Testis (tissue), 3 donors: Measurements from ENCODE around the gene FAM161B. TPM values are rescaled to one million over a fixed set of nuclear protein-coding genes. Genes with fewer than 3 reads are reported as not detected.
"Not testable (repeated sequence)": the region's sequence is repeated elsewhere in the genome, so short reads cannot be mapped to it uniquely, and the experiment has no call there.

ENCODE experiments used
- DNase-seq: peaks from one replicate; pipeline ENCODE4 v3.0.0-alpha.2; 2019
- H3K27ac ChIP-seq, 2 donors: fragments of 200-600 bp; sonication (generic); one replicate each; pipeline ENCODE4 v1.5.1; 2019
- H3K27me3 ChIP-seq: fragments of 200-600 bp; sonication (generic); one replicate; pipeline ENCODE4 v1.5.1; 2019
- H3K36me3 ChIP-seq: fragments of 200-600 bp; sonication (generic); one replicate; pipeline ENCODE4 v1.5.1; 2017; ENCODE audit warnings: low read depth; ENCODE audit errors: missing control alignments
- H3K4me1 ChIP-seq: fragments of 200-600 bp; sonication (generic); one replicate; pipeline ENCODE4 v1.5.1; 2019
- H3K4me3 ChIP-seq, 2 donors: fragments of 200-600 bp; sonication (generic); one replicate each; pipeline ENCODE4 v1.5.1; 2017 to 2019
- H3K9me3 ChIP-seq: fragments of 200-600 bp; sonication (generic); one replicate; pipeline ENCODE4 v1.5.1; 2017
- CTCF ChIP-seq, 3 experiments: fragments of 450-650 bp in 2 of 3; fragments of 200-600 bp in 1 of 3; sonication (generic) in 1 of 3; IDR thresholded peaks; one replicate each; pipeline ENCODE4 v1.5.1; 2016 to 2019; ENCODE audit warnings: antibody characterized with exemption in 3 of 3, mild to moderate bottlenecking in 2 of 3, moderate library complexity in 1 of 3
- POLR2A ChIP-seq: fragments of 450-650 bp; IDR thresholded peaks from one replicate; pipeline ENCODE4 v1.6.1; 2017; ENCODE audit warnings: antibody characterized with exemption, mild to moderate bottlenecking, moderate library complexity
- WGBS, 2 donors: methylation state at CpG; one replicate each; pipeline ENCODE4 v1.1.5; 2018; 5-methylcytosine and 5-hydroxymethylcytosine counted together
- intact Hi-C: fragments of 100-400 bp; cut with DNase I; formaldehyde crosslinking; loops from one replicate; pipeline ENCODE4 v1.15.1; 2023; ENCODE audit warnings: low total_unique reads
- polyA plus RNA-seq: library from polyadenylated mRNA; stranded (reverse); fragments of 350-450 nt; fragmentation: Illumina TruSeq; extraction: RNeasy Lipid Tissue Mini Kit (QIAGEN cat#74804); gene quantifications from one replicate; pipeline ENCODE4 v1.2.3, GENCODE V29; 2014; ENCODE audit warnings: low read depth, low replicate concordance; ENCODE audit not compliant: insufficient read depth
- total RNA-seq, 2 donors: library from RNA; depleted of rRNA; stranded (reverse); fragments of >200 nt; gene quantifications; one replicate each; pipeline ENCODE4 v1.2.3, GENCODE V29; 2016

Gene FAM161B
- total and polyA plus RNA-seq, 3 donors from 2014 or later, result 15.0 to 26.0 (median 24.1) TPM

- Histone ChIP-seq H3K4me3 (no peak overlapping the region), H3K27me3 (no peaks in the 10 kb centered on the region), H3K27ac (no peak overlapping the region), H3K4me1 (no peaks in the 10 kb centered on the region), H3K36me3 (no peaks in the 10 kb centered on the region), H3K9me3 (no peaks in the 10 kb centered on the region)
- intact Hi-C loops, result no loop called here
- 91 to 92% methylated on average over 1 of the region's 1 CpG for WGBS, 2 donors
- TF ChIP-seq CTCF (IDR thresholded peaks at IDR 0.05), result no peak
- no peak for TF ChIP-seq POLR2A
- DNase-seq, result no peak
Observed at GRCh38 chr14:73997108-73997943, 47.4 kb upstream of the FAM161B start.

GRCh38 chr14:73996731-73997107 is 46.8 kb upstream of the FAM161B start:
- intact Hi-C loops, result no loop called here
- no peak overlapping the region for H3K4me3 ChIP-seq
- no peaks in the 10 kb centered on the region for H3K27me3 ChIP-seq
- WGBS, 2 donors, result 43 to 65% methylated on average over 2 of the region's 2 CpGs
- no peak for DNase-seq
- H3K9me3 ChIP-seq, result no peaks in the 10 kb centered on the region
- TF ChIP-seq CTCF (IDR thresholded peaks at IDR 0.05) (no peak), POLR2A (no peak)
- no peak overlapping the region for H3K27ac ChIP-seq
- H3K36me3 ChIP-seq, result no peaks in the 10 kb centered on the region
- no peaks in the 10 kb centered on the region for H3K4me1 ChIP-seq

- Histone ChIP-seq H3K4me1 (no peaks in the 10 kb centered on the region), H3K27ac (no peak overlapping the region), H3K4me3 (no peak overlapping the region), H3K9me3 (no peaks in the 10 kb centered on the region), H3K36me3 (no peaks in the 10 kb centered on the region), H3K27me3 (no peaks in the 10 kb centered on the region)
- TF ChIP-seq POLR2A (no peak), CTCF (IDR thresholded peaks at IDR 0.05) (no peak)
- intact Hi-C loops, result no loop called here
- WGBS, 2 donors, result 91 to 92% methylated on average over 8 of the region's 8 CpGs
- no peak for DNase-seq
Observed at GRCh38 chr14:73995977-73996378, 46.1 kb upstream of the FAM161B start.

GRCh38 chr14:73994926-73995325 is 45.0 kb upstream of the FAM161B start:
- intact Hi-C loops, H3K36me3 ChIP-seq, H3K27ac ChIP-seq, H3K4me1 ChIP-seq, H3K4me3 ChIP-seq, H3K9me3 ChIP-seq, DNase-seq, H3K27me3 ChIP-seq: not testable (repeated sequence)
- 93% methylated on average over 7 of the region's 7 CpGs for WGBS, 2 donors

- no peaks in the 10 kb centered on the region for H3K4me1 ChIP-seq
- WGBS, 2 donors, result 64 to 81% methylated on average over 4 of the region's 4 CpGs
- no peak overlapping the region for H3K4me3 ChIP-seq
- H3K9me3 ChIP-seq, result no peaks in the 10 kb centered on the region
- no peaks in the 10 kb centered on the region for H3K27me3 ChIP-seq
- intact Hi-C loops, result no loop called here
- TF ChIP-seq CTCF (IDR thresholded peaks at IDR 0.05) (no peak), POLR2A (no peak)
- no peaks in the 10 kb centered on the region for H3K36me3 ChIP-seq
- DNase-seq, result no peak
- H3K27ac ChIP-seq, result no peak overlapping the region
Observed at GRCh38 chr14:73991092-73991491, 41.2 kb upstream of the FAM161B start.

- H3K4me1 ChIP-seq, DNase-seq, intact Hi-C loops, H3K36me3 ChIP-seq, H3K27ac ChIP-seq, H3K4me3 ChIP-seq, H3K9me3 ChIP-seq, H3K27me3 ChIP-seq: not testable (repeated sequence)
- WGBS, 2 donors, result 93% methylated on average over 7 of the region's 7 CpGs
Observed at GRCh38 chr14:73988656-73989055, 38.8 kb upstream of the FAM161B start.
